Fibroblast of lung (primary cell): ENCODE data around the gene GBA2. TPM values are rescaled to one million over a fixed set of nuclear protein-coding genes. Genes with fewer than 3 reads are reported as not detected.

Experiments used
- DNase-seq, 2 donors: peaks; one replicate each; pipeline versions ENCODE4 v3.0.0 to v3.0.0-alpha.2; 2010; ENCODE audit warnings: low read depth in 2 of 2
- H2AFZ ChIP-seq: 2 replicates; pipeline ENCODE4 v1.5.1; 2012; ENCODE audit warnings: low read length, control low read depth, inconsistent platforms
- H3K27ac ChIP-seq: 2 replicates; pipeline ENCODE4 v1.5.1; 2011; ENCODE audit warnings: low read length, control low read depth; ENCODE audit not compliant: insufficient read depth
- H3K27me3 ChIP-seq: 2 replicates; pipeline ENCODE4 v1.5.1; 2011; ENCODE audit warnings: mild to moderate bottlenecking, low read length; ENCODE audit not compliant: control insufficient read depth, insufficient read depth
- H3K36me3 ChIP-seq: 2 replicates; pipeline ENCODE4 v1.5.1; 2011; ENCODE audit warnings: low read length; ENCODE audit not compliant: control insufficient read depth, insufficient read depth
- H3K4me1 ChIP-seq: 2 replicates; pipeline ENCODE4 v1.5.1; 2011; ENCODE audit warnings: low read length; ENCODE audit not compliant: control insufficient read depth, insufficient read depth; ENCODE audit errors: extremely low read depth
- H3K4me2 ChIP-seq: 2 replicates; pipeline ENCODE4 v1.5.1; 2011; ENCODE audit warnings: low read length, control low read depth; ENCODE audit not compliant: insufficient read depth; ENCODE audit errors: extremely low read depth
- H3K4me3 ChIP-seq, 4 experiments: fragments of 200-600 bp in 1 of 4; sonication (generic) in 1 of 4; replicated peaks in 1 of 4; 2 replicates each; pipeline ENCODE4 v1.5.1; 2011 to 2016; ENCODE audit warnings: low read length in 4 of 4, low read depth in 3 of 4, mild to moderate bottlenecking in 3 of 4, control low read depth in 2 of 4, inconsistent platforms in 1 of 4, mixed read lengths in 1 of 4; ENCODE audit not compliant: insufficient read depth in 1 of 4; ENCODE audit errors: control extremely low read depth in 1 of 4
- H3K79me2 ChIP-seq: 2 replicates; pipeline ENCODE4 v1.5.1; 2012; ENCODE audit warnings: mild to moderate bottlenecking, low read length, inconsistent platforms; ENCODE audit not compliant: control insufficient read depth, insufficient read depth
- H3K9ac ChIP-seq: 2 replicates; pipeline ENCODE4 v1.5.1; 2011; ENCODE audit warnings: mild to moderate bottlenecking, low read length, control low read depth; ENCODE audit not compliant: insufficient read depth
- H3K9me3 ChIP-seq: 2 replicates; pipeline ENCODE4 v1.5.1; 2012; ENCODE audit warnings: low read depth, low read length; ENCODE audit not compliant: control insufficient read depth, insufficient read depth
- H4K20me1 ChIP-seq: 2 replicates; pipeline ENCODE4 v1.5.1; 2011; ENCODE audit warnings: low read length; ENCODE audit not compliant: control insufficient read depth, insufficient read depth; ENCODE audit errors: extremely low read depth
- CTCF ChIP-seq, 2 donors: IDR thresholded peaks in 1 of 2; conservative IDR thresholded peaks in 1 of 2; 1 replicate in 1 of 2; 2 replicates in 1 of 2; pipeline ENCODE4 v1.5.1; 2011 to 2012; ENCODE audit warnings: low read length in 2 of 2, control low read depth in 1 of 2, inconsistent platforms in 1 of 2, low read depth in 1 of 2, mild to moderate bottlenecking in 1 of 2
- EZH2 ChIP-seq: IDR thresholded peaks from 2 replicates; pipeline ENCODE4 v1.5.1; 2012; ENCODE audit warnings: low read length, control low read depth, mild to moderate bottlenecking; ENCODE audit errors: missing control alignments
- polyA plus RNA-seq, 2 donors: library from polyadenylated mRNA; depleted of rRNA in 1 of 2; stranded (reverse) in 1 of 2; unstranded in 1 of 2; fragments of >200 nt; gene quantifications; 2 replicates each; pipeline ENCODE4 v1.2.1, GENCODE V29; 2011 to 2012; ENCODE audit warnings: missing spikeins in 1 of 2
- total RNA-seq: library from RNA; depleted of rRNA; stranded (reverse); fragments of >200 nt; gene quantifications from 2 replicates; pipeline ENCODE4 v1.2.1, GENCODE V29; 2014

GBA2 gene
- total and polyA plus RNA-seq, 2 donors (not counting 1 experiment from before 2014, with no cell fraction given), result 23.9 to 25.5 TPM

GRCh38 chr9:35734096-35734495, 14.9 kb downstream of the GBA2 start:
- peaks cover 11% of the 10 kb centered on the region for H3K4me1 ChIP-seq
- H3K9ac ChIP-seq, result no peak overlapping the region
- H3K27me3 ChIP-seq, result no peaks in the 10 kb centered on the region
- peaks cover 51% of the 10 kb centered on the region for H3K79me2 ChIP-seq
- no peak for TF ChIP-seq EZH2
- TF ChIP-seq CTCF (conservative IDR thresholded peaks at IDR 0.05 in 1 of 2, IDR thresholded peaks at IDR 0.05 in 1 of 2; ENCODE audit: low read depth in 1 of 2, low read length in 2 of 2), result no peak
- peak overlapping the region; percentile 92 for H3K27ac ChIP-seq
- peaks cover 33% of the 10 kb centered on the region for H3K36me3 ChIP-seq
- H3K4me3 ChIP-seq, result peak overlapping the region in 1 of 4 experiments; percentile 95
- peak overlapping the region; percentile 99 for H3K4me2 ChIP-seq
- DNase-seq, result no peak
- no peak overlapping the region for H2AFZ ChIP-seq
- H4K20me1 ChIP-seq, result no peaks in the 10 kb centered on the region
- H3K9me3 ChIP-seq, result no peaks in the 10 kb centered on the region

GRCh38 chr9:35732800-35733541, 16.1 kb downstream of the GBA2 start:
- Histone ChIP-seq H3K9ac (peak overlapping the region; percentile 83), H4K20me1 (no peaks in the 10 kb centered on the region), H3K4me1 (peaks cover 11% of the 10 kb centered on the region), H3K79me2 (peaks cover 56% of the 10 kb centered on the region), H3K4me2 (peak overlapping the region; percentile 99), H2AFZ (peak overlapping the region; percentile 75), H3K27ac (peak overlapping the region; percentile 92), H3K9me3 (no peaks in the 10 kb centered on the region), H3K36me3 (peaks cover 23% of the 10 kb centered on the region), H3K27me3 (no peaks in the 10 kb centered on the region), H3K4me3 (peak overlapping the region; percentile 77 to 95 (median 88))
- peak; percentile 51 to 75 for DNase-seq
- TF ChIP-seq CTCF (conservative IDR thresholded peaks at IDR 0.05 in 1 of 2, IDR thresholded peaks at IDR 0.05 in 1 of 2; ENCODE audit: low read depth in 1 of 2, low read length in 2 of 2) (no peak), EZH2 (no peak)

GRCh38 chr9:35732185-35732799, 16.7 kb downstream of the GBA2 start, which contains the start of the genes CREB3 and TLN1:
Gene CREB3, plus strand, starts transcription at chr9:35732666. Its CDS starts 107 bp downstream, at chr9:35732773.
Gene TLN1, minus strand, starts transcription at chr9:35732195. Its CDS starts 6,501 bp downstream, at chr9:35725694.
- no peaks in the 10 kb centered on the region for H3K9me3 ChIP-seq
- TF ChIP-seq CTCF (conservative IDR thresholded peaks at IDR 0.05 in 1 of 2, IDR thresholded peaks at IDR 0.05 in 1 of 2; ENCODE audit: low read depth in 1 of 2, low read length in 2 of 2), result no peak
- no peak for TF ChIP-seq EZH2
- H3K36me3 ChIP-seq, result peaks cover 17% of the 10 kb centered on the region
- peak within 1 kb of the TSS; percentile 94 for H3K27ac ChIP-seq
- peaks cover 62% of the 10 kb centered on the region for H3K79me2 ChIP-seq
- peak; percentile 99 for DNase-seq
- peak within 1 kb of the TSS; percentile 100 for H3K4me2 ChIP-seq
- no peaks in the 10 kb centered on the region for H3K27me3 ChIP-seq
- H3K9ac ChIP-seq, result peak within 1 kb of the TSS; percentile 97
- peak within 1 kb of the TSS; percentile 89 to 99 (median 96) for H3K4me3 ChIP-seq
- peaks cover 13% of the 10 kb centered on the region for H3K4me1 ChIP-seq
- no peaks in the 10 kb centered on the region for H4K20me1 ChIP-seq
- peak within 1 kb of the TSS; percentile 75 for H2AFZ ChIP-seq
